T follicular helper cell (primary cell): ENCODE results near the gene SLCO4A1.

Experiments
- DNase-seq: peaks from one replicate; pipeline ENCODE4 v3.0.0-alpha.2; 2020; ENCODE audit warnings: low read depth

Gene SLCO4A1

DNA sequence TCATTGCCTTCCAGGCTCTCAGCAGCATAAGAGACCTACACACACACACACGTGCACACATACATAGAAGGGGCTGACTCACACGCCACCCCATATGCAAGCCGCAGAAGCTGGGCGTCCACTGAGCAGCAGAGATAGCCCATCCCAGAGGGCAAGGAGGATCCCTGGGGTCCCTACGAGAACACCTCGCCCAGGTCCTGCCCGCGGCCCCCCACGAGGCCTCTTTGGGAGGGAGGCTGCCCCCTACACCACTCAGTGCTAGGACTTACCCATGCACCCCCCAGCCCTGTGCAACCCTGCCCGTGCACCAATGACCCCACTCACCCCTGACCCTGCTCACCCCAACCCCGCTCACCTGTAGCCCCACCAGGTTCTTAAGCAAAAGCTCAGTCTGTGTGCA lies 45.8 kb downstream of the SLCO4A1 start:
- DNase-seq: no peak

DNA sequence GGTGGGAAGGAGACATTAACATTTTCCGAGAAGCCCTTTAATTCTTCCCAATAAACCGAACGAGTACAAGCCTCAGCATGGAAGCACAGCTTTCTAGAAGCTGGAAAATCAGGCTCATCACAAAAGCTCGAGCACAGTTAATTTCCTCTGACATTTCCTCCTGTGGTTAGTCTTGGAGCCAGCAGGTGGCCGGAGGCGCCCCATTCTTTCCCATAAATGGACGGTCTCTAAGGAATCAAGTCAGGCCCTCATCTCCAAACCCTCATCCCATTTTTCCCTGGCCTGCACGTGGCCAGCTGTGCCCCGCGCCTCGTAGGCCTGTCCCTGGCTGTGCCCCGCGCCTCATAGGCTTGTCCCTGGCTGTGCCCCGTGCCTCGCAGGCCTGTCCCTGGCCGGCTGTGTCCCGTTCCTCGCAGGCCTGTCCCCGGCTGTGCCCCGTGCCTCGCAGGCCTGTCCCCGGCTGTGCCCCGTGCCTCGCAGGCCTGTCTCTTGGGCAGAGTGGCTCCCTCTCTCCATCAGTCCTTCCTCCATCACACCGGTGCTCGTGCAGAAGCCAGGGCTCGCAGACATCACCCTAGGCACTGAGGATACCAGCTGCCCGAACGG lies 46.7 kb downstream of the SLCO4A1 start:
- no peak for DNase-seq

DNA sequence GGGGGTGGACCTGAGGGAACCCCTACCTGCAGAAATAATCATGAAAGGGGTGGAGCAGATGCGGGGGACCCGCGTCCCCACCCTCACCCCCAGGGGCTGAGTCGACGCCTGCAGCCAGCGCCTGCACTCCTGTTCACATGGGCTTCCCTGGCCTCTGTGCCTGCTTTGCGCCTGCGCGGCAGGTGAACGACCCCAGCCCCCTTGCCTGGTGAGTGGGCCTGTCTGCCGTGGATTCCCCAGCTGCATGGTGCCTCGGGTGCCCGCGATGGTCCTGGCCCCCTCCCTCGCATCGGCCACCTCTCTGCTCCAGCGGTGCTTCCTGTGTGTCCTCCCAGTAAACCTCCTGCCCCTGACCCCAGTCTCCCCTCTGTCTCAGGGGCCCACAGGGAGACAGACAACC lies 47.6 kb downstream of the SLCO4A1 start:
- DNase-seq: no peak

DNA sequence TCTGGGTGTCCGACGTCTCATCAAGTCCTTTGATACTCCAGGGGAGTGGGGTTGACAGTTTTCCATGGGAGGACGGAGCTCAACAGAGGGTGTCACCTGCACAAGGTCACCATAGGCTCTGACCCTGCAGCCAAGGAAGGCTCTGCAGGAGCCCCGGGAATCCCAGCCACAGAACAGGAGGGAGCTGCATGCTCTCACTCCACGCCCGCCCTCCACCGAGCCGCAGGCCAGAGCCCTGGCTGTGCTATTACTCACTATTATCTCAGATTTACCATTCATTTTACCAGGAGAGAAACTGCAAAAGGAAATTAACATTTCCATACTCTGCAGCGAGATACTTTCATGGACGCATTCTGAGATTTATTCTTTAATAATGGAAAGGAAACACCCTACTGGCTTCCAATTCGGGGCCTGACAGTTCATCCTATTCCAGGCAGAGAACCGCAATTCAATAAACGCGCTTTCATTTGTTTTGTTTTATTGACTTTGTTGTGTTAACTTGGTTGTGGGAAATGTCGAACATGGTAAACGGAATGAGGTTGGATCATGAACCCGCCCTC lies 48.0 kb downstream of the SLCO4A1 start:
- no peak for DNase-seq

DNA sequence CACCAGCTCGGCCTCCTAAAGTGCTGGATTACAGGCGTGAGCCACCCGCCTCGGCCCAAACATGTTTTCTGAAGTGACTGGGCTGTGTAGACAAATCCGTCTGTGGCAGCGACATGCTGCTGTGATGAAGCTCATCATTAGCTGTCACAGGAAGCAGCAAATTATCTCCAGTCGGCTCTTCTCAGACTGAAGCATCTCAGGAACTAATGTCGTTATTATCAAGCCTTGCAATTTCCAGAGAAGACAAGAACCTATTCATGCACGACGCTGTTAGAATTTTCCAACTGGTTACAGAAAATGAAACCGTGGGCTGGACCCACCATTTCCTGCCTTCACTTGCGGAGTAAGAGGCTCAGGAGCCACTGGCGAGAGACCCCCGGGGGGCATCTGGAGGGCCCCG lies 49.2 kb downstream of the SLCO4A1 start:
- no peak for DNase-seq

DNA sequence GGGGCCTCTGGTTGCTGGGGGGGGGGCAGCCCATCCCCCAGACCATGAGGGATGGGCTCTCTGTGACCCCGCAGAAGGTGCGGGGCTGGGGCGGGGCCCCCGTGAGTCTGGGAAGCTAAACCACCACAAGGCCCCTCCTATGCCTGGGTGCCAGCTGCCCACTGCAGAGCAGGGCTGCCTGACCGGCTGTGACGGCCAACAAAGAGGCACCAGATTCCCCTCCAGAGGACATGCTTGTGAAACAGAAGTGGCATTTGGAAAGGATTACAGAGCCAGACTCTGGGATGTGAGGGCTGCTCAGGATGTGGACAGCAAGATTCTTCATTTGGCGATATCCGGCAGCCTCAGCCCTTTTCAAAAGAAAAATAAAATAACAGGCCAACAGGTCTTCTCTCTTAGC lies 49.9 kb downstream of the SLCO4A1 start:
- DNase-seq: no peak

DNA sequence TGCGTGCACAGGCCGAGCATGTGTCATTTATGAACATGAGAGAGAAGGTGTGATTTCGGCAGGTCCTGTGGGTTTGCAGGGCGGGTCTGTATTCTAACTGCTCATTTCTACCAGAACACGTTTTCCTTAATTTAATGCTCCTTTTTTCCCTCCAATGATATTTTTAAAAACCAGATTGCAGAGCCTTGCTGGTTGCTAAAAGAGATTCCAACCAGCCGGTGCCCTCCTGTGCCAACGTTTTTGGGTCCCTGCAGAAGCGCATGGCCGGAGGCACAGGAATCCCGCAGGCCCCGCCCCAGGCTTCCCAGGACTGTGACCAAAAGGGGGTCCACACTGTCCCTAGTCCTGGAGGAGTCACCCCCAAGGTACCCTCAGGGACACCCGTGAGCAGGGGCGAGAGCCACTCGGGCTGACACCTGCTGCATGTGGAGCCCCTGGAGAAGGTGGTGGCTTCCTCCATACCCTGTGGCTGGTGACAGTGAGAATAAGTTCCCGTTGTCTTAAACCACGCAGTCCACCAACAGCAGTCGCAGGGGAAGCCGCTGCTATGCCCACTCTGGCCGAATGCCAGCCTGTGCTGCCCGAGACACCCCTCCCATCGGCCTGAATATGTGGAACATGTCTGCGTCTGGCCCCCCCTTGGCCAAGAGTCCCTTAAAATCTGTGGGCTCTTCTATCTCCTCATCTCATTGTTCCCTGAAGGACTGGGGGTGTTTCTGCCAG lies 50.7 kb downstream of the SLCO4A1 start:
- DNase-seq: no peak

DNA sequence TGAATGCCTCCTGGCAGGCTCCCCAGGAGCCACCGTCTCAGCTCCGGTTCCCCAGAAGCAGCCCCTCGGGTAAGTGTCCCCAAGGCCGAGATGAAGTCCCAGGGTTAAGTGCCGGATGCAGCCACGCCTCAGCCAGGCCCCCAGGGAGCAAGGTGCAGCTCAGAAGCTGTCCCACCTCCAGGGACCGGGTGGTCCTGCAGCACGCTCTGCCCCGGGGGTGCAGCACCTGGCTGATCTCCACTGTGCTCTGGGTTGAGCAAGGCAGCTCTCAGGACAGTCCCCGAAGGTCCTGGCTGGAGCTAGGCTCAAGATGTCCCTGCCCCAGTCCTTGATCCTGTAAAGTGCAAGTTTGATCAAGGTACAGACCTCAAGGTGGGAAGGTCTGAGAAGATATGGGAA lies 51.2 kb downstream of the SLCO4A1 start:
- DNase-seq: no peak

DNA sequence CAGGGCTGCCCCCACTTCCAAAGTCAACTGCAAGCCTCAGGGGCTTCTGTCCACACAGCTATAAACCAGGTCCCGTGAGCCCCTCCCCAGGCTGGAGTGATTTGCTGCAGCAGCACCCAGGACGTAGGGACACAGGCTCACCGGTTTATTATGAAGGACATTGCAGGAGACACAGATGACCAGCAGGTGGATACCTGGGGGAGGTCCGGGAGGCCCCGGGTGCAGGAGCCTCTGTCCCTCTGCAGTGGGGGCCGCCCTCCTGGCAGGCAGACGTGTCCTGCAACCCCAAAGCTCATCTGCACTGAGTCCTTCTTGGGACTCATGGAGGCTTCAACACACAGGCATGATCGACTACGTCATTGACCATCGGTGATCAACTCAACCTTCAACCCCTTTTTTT lies 51.8 kb downstream of the SLCO4A1 start:
- no peak for DNase-seq

DNA sequence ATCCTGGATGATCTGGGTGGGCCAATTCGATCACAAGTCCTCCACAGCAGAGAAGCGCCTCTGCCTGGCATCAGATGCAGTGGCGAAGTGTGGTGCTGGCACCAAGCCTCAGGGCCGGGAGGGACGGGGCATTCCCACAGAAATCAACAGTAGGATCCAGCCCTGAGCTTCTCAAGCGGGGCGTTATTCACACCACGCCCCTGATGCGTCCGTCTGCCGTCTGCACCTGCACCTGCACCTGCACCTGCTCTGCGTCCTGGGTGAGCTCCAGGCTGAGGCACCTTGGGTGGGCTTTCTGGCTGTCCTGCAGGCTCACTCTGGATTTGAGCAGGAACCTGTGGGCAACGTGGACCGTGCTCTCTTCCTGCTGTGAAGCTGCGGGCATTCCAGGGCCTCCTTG lies 52.6 kb downstream of the SLCO4A1 start:
- DNase-seq: no peak

DNA sequence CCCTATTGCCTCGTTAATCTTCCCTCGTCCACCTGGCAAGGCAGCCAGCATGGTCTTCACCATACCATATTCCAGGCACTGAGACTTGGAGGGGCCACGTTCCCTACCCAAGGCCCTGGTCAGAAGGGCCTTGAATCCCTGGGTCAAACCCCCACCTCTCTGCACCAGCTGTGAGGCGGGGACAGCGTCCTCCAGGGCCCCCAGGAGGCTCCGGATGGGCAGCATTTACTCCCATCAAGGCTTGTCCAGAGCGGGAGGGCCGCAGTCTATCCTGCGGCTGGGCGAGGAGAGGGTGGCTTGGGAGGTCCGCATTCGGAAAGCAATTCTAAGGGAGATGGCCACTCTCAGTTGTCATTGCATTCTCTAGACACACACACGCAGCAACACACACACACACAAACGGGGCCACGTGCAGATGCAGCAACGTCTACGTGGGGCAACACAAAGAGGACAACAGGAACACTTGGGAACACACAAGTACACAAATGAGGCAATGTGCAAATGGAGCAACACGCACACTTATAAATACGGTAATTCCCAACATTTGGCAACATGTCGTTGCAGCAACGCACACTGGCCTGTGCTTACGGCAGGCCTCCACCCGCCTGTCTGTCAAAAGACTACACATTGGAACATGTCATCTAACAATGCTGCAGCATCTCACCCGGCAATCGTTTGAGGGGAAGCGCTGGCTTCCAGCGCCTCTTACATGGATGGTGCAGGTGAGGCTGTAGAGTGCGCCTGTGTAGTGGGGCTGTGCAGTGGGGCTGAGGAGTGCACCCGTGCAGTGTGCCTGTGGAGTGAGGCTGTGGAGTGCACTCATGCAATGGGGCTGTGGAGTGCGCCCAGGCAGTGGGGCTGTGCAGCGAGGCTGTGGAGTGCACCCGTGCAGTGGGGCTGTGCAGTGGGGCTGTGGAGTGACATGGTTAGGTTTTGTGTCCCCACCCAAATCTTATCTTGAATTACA lies 53.4 kb downstream of the SLCO4A1 start:
- DNase-seq: no peak

DNA sequence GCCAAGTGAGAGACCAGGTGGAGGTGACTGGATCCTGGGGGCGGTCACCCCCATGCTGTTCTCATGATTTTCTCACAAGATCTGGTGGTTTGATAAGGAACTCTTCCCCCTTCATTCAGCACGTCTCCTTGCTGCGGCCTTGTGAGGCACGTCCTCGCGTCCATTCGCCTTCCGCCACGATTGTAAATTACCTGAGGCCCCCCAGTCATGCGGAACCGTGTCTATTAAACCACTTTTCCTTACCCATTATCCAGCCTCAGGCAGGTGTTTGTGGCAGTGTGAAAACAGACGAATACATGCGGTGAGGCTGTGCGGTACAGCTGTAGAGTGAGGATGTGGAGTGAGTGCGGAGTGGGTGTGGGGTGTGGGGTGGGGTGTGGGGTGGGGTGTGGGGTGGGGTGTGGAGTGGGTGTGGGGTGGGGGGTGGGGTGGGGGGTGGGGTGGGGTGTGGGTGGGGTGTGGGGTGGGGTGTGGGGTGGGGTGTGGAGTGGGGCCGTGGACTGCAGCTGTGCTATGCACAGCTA lies 54.2 kb downstream of the SLCO4A1 start:
- DNase-seq: no peak

DNA sequence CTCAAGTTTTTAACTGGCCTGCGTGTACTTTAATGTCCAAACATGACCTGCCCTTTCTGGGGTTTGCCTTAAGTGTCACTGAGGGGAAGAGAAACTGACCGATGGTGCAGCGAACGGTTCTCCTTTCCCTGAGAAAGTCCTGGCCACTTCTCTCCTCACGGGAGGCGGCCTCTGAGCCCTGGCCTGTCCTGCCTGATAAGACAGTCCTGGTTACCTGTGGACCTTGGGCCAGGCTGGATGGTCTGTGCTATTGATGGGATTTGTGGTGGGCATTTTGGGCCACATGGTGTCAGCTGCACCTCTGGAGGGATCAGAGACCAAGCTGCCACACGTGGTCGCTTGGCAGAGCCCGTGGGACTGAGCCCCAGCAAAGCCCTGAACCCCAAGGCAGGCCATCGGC lies 54.7 kb downstream of the SLCO4A1 start:
- DNase-seq: no peak

DNA sequence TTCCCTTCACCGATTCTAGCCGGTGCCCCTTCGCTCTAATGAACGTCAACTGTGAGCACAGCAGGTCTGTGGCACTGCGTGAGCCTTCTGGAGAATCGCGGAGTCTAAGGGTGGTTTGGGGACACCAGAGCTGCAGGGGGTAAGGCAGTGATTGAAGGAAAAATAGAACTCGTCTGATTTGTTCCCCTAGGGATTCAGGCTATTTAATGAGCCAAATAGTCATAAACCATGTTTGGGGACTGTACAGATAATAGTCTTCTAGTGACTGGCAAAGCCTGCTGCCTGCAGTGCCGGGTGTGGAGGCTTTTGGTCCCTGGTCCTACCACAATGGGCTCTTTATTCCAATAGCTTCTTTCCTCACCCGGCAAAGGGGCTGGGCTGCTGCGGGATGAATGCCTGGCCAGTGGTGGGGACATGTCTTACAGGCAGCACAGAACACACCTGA lies 55.2 kb downstream of the SLCO4A1 start:
- no peak for DNase-seq

DNA sequence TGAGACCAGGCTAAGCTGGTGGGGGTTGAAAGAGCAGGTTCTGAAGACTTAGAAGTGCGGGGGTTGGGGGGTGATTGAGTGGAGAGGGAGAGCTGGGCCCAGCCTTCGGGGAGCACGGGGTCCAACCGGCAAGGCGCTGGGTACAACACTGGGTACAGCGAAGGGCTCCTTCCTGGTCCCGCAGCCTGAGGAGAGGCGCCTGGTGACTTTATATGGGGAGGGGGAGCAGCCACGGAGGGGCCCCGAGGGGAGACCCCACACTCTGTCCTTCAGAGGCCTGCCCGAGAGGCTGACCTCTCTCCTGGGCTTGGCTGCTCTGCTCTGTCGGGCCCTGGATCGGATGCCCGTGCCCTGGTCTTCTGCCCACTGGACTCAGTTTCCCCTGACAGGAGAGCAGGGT lies 55.9 kb downstream of the SLCO4A1 start:
- DNase-seq: no peak

DNA sequence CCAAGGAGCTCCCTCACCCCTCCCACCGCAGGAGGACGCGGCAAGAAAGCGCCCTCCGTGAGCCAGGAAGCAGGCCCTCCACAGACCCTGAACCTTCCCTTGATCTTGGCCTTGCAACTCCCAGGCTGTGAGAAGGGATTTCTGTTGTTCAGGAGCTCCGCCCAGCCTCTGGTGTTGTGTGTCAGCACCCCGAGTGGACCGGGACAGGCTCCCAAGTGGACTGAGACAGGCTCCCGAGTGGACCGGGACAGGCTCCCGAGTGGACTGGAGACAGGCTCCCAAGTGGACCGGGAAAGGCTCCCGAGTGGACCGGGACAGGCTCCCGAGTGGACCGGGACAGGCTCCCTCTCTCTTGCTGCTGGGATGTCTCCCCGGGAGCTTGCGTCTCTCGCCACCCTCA lies 57.0 kb downstream of the SLCO4A1 start:
- DNase-seq: no peak

DNA sequence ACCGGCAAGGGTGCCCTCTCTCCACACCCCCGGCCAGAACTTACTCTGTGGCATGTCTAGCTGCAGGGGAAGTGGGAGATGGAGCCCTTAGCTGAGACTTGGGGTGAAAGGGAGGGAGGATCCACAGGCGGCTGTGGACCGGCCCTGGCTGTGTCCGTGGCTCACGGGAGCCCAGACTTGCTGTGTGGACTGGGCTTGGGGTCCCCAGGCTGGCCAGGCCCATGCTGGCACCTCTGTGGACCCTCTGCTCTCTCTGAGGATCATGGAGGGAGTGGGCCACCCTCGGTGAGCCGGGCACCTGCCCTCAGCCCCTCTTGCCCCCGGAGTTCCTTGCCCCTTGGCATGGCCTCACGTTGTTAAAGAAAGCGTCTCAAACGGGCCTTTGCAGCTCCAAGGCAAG lies 57.4 kb downstream of the SLCO4A1 start:
- no peak for DNase-seq

DNA sequence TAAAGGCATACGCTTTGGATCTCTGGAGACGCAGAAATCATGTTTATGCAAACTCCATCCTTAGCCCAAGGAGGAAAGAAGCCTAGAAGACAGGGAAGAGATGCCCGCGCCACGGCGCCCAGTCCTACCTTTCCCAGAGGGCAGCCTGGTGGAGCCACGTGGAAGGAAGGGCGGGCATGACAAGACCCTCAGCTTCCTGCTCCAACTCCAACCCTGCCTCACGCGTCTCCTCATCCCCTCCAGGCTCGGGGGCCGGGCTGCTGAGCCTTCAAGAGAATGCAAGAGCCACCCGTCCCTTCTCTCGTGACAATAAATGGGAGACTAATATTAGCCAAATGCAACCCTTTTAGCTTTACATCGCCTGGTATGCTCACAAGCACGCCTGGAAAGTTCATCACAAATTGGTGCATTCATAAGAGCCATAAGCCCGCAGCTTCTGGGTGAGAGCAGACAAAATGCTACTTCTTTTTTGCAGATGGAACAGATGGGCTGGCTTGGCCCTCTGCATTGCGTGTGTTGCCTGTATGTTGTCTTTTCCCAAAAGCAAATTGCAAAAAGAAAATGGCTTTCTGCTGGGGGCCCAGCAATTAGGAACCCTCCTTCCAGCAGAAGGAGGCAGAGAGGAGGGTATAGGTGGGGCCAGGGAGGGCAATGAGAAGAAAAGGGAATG lies 58.1 kb downstream of the SLCO4A1 start:
- DNase-seq: no peak

DNA sequence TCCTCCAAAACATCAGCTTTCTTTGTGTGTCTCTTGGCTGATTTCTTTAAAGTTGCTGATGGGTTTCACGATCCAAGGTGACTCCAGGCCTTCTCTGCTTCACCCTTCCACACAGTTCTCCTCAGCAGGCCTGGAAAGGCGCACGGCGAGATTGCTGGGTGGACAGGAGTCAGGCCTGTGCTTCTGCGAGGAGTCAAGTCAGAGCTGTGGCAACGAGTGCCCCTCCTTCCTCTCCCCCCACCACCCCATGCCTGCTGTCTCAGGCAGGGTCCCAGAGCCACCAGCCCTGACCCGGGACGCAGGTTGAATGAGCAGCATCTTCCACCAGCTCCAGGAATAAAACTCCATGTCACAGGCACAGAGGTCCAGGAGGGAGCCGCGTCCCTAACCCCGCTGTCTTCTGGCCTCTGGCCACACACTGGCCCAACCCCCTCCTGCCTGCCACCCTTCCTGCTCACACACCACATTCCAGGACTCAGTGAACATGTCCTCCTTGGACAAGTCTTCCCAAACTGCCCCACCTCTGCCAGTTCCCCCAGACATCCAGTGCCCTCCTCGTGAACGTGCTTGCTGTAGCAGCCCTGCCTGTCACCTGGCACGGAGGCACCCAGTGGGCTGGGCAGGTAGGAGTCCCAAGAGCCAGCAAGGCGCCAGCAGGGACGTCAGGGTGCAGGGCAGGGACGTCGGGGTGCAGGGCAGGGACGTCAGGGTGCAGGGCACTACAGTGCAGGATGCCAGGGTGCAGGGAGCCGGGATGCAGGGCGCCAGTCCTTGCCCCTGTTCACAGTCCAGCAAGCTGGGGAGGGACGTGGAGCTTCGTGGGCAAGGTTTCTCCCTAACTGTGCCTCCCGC lies 59.1 kb downstream of the SLCO4A1 start:
- no peak for DNase-seq

DNA sequence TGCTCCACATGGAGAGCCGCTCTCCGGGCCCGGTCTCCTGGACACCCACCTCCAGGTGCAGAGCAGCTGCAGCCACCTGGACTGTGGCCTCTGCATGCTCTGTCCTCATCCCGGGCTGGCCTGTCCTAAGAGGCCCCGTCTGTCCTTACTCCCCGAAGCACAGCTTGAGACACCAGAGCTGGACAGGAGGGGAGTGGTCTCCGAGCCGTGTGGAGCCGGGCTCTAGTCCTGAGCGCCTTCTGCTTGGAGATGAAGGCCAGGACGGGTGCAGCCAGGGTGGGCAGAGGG lies 59.7 kb downstream of the SLCO4A1 start:
- no peak for DNase-seq
